GM21576 (cell line): Measurements from ENCODE around the gene UIMC1.
"Not testable (repeated sequence)": the region's sequence is repeated elsewhere in the genome, so short reads cannot be mapped to it uniquely, and the experiment has no call there.

Experiments used
- ATAC-seq: cut with Tn5 transposase; IDR thresholded peaks from one replicate; pipeline ENCODE4 v1.9.1; 2021; ENCODE audit warnings: mild to moderate bottlenecking, moderate library complexity; ENCODE audit not compliant: unreplicated experiment

Gene UIMC1

DNA sequence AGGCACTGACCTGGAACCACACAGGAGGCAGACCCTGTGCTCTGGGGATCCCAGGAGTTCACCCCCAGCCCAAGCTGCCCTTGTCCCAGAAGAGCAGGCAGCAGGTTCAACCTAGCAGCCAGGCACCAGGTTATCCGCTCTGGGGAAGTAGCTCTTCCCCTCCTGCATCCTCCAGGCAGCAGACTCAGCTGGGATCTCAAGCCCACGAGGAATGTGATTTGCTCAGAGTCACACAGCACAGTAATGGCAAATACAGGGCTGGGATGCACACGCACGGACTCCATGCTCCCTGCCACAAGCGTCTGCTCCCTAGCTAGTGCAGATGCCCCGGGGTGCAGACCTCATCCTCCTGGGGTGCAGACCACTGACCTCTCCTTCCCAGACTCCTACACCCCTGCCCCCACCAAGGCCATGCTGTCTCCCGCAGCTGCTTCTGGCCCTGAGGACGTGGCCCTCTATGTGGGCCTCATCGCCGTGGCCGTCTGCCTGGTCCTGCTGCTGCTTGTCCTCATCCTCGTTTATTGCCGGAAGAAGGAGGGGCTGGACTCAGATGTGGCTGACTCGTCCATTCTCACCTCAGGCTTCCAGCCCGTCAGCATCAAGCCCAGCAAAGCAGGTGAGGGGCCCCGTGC, 132.9 kb downstream of the UIMC1 start:
- no peak for ATAC-seq

DNA sequence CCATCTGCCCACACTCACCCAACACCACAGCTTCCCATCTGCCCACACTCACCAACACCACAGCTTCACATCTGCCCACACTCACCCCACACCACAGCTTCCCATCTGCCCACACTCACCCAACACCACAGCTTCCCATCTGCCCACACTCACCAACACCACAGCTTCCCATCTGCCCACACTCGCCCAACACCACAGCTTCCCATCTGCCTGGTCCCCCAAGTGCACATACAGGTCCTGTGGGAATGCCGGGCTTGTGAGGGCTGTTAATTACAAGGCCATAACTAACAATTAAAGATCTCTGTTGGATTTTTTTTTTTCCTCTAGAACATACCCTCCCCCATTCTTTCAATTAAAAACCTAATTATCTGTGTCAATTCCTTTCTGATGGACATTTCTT, 133.6 kb downstream of the UIMC1 start:
- ATAC-seq, result not testable (repeated sequence)

- not testable (repeated sequence) for ATAC-seq
Observed at GRCh38 chr5:176872586-176872985, 134.0 kb downstream of the UIMC1 start.

DNA sequence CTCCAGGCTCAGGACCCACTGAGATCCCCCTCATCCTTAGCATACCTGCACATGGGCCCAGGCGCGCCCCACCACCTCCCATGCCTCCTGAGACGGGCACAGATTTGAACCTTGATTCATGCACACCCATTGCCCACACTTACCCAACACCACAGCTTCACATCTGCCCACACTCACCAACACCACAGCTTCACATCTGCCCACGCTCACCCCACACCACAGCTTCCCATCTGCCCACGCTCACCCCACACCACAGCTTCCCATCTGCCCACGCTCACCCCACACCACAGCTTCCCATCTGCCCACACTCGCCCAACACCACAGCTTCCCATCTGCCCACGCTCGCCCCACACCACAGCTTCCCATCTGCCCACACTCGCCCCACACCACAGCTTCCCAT, 135.9 kb downstream of the UIMC1 start:
- ATAC-seq, result not testable (repeated sequence)

DNA sequence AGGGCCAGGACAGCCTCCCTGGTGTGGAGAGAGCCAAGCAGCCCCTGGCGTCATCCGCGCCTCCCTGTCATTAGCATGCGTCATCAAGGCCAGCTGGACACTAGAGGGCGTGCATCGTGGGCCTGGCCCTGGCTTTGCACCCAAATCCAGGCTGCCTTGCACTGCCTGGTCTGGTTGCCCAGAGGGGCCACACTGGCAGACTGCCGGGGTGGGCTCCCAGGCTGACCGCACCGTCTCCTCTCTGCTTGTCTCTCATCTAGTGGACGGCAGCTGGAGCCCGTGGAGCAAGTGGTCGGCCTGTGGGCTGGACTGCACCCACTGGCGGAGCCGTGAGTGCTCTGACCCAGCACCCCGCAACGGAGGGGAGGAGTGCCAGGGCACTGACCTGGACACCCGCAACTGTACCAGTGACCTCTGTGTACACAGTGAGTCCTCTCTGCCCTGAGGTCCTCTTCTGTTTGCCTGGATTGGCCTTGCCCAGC, 136.4 kb downstream of the UIMC1 start:
- ATAC-seq, result no peak

DNA sequence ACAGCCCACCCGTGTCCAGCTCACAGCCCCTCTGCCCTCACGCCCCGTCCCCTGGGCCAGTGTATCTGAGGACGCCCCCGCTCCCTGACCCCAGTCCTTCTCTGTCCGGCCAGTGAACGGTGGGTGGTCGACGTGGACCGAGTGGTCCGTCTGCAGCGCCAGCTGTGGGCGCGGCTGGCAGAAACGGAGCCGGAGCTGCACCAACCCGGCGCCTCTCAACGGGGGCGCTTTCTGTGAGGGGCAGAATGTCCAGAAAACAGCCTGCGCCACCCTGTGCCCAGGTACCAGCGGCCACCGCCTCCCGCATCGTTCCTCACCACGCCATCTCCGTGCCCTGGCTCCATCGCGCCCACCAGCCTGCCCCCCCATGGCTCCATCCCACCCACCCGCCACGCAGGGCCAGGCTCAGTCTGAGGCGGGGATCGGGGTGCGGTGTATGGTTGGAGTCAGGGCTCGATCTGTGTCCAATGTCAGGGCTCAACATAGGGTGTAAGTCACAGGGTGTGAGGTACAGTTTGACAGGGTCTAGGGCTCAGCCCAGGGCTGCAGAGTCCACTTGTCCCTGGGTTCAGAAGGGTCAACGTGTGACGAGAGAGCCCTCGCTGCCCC, 137.0 kb downstream of the UIMC1 start:
- ATAC-seq, result no peak

GRCh38 chr5:176868731-176869130, 137.8 kb downstream of the UIMC1 start:
- ATAC-seq, result no peak

DNA sequence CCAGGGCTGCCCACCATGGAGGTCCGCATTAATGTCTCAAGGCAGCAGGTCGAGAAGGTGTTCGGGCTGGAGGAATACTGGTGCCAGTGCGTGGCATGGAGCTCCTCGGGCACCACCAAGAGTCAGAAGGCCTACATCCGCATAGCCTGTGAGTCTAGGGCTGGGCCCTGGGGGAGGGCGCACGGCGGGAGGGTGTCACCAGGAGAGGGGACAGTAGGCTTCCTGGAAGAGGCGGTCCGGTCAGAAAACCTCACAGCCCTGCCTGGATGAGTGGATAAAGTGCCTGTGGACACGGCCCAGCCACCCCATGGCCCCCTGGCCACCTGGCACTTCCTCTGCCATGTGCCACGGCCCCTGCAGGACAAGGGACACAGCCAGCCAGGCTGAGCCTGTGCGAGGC, 138.5 kb downstream of the UIMC1 start:
- ATAC-seq, result no peak

- ATAC-seq, result no peak
Observed at GRCh38 chr5:176866707-176867310, 139.8 kb downstream of the UIMC1 start.

DNA sequence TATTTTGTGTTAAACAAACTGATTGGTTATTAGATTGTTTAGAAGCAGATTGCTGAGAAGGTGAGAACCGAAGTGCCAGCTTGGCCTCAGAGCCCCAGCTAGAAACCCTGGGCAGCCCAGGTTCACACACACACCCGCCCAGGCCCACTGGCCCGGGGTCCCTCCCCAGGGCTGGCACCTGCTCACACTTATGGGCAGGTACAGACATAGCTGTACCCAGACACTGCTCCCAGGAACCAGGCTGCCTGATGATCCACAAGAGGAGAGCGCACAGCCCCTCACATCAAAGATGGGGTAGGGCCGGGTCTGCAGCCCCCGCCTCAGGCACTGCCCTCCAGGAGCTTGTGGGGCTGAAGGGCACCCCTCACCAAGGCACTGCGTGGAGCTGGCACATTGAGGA, 140.6 kb downstream of the UIMC1 start:
- ATAC-seq, result no peak

DNA sequence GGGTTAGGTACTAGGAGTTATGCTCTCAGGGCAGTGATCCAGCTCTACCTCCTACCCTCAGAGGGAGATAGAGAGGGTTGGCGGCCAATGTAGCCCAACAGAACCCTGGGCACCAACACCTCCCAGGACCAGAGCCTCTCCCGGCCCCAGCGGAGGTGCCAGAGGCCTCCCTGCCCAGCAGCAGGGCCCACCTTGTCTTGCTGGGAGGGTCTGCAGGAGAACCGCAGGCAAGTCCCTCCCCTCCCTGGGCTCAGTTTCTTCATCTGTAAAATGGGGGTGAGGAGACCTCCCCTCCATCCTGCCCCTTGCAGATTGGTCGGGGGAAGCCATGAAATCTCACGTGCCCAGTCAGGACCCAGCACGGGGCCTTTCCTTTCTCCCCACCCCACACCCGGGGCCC, 141.8 kb downstream of the UIMC1 start:
- no peak for ATAC-seq

- no peak for ATAC-seq
Observed at GRCh38 chr5:176863765-176864098, 142.8 kb downstream of the UIMC1 start.

DNA sequence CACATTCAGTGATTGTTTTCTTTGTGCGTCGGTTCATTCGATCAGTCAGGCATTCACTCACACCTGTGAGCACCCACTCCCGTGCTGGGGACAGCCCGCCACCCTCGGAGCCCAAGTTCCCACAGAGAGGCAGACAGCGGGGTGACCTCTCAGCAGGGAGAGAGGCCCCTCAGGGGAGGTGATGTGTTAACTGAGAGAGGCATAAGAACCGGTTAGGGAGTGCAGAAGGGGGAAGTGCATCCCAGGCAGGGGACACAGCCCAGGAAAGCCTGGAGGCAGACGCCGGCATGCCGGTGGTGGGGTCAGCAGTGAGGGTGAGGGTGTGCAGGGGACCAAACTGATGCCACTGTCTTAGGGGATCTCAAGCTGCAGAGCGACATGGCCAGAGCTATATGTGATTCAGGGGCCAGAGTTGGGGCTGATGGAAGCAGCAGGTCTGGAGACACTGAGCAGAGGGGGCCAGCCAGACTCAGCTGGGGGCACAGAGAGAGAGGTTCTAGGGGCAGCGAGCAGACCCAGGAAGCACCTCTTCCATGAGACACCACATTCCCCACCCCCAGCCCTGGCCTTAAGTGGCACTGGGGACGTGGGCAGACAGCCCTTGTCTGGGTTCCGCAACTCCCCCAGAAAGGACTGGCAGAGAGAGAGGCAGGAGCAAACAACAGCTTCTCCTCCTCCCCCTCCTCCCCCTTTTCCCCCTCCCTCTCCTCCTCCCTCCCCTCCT, 143.4 kb downstream of the UIMC1 start:
- ATAC-seq, result no peak

GRCh38 chr5:176862330-176862995, 144.1 kb downstream of the UIMC1 start:
- no peak for ATAC-seq

GRCh38 chr5:176861276-176861675, 145.3 kb downstream of the UIMC1 start:
- no peak for ATAC-seq

DNA sequence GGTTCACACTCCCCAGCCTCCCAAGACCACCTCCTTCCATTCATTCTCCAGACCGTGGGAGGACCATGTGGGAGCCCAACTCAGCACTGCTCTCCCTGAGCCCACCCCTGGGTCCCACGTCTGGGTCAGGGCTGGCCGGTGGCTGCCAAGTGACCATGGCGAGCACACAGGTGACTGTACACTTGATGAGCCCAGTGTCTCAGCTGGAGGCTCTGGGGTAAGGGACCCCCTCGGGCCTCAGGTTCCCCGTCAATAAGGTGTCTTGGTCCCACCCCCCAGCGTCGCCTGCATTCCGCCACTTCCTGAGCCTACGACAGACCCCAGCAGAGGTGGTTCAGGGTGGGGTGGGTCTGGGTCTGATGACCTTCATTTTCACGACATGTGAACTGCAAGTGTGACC, 146.2 kb downstream of the UIMC1 start:
- no peak for ATAC-seq

DNA sequence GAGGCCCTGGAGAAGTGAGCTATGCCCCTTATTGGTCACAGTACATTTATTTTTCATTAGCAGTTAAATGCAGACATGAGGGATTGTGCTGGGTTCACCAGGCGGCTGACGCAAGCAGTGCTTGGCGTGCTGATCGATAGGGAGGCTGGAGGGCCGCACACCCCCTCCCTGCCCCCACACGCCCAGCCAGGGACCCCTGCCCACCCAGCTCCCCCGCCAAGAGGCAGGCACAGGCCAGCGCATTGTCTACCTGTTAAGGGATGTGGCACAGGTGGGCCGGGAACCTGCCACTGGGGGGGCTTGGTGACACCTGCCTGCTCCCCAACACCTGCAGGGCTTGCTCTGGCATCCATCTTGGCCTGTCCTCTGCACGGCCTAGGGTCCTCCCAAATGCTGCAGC, 146.7 kb downstream of the UIMC1 start:
- ATAC-seq, result no peak

DNA sequence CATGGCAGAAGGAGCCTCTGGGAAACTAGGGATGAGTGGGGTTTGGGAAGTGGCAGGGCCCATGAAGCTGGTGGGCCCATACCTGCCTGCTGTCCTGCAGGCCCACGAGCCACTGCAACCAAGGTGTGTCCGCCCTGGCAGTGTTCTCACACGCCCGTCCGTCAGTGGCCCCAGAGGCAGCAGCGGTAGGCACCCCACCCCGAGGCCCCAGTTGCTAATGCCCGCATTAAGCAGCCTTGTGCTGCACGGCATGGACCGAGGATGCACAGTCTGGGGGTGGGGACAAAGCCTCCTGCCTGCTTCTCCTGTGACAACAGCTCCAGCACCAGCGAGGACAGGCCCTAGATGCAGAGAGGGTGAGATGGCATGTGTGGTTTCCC, 148.7 kb downstream of the UIMC1 start:
- ATAC-seq, result no peak

DNA sequence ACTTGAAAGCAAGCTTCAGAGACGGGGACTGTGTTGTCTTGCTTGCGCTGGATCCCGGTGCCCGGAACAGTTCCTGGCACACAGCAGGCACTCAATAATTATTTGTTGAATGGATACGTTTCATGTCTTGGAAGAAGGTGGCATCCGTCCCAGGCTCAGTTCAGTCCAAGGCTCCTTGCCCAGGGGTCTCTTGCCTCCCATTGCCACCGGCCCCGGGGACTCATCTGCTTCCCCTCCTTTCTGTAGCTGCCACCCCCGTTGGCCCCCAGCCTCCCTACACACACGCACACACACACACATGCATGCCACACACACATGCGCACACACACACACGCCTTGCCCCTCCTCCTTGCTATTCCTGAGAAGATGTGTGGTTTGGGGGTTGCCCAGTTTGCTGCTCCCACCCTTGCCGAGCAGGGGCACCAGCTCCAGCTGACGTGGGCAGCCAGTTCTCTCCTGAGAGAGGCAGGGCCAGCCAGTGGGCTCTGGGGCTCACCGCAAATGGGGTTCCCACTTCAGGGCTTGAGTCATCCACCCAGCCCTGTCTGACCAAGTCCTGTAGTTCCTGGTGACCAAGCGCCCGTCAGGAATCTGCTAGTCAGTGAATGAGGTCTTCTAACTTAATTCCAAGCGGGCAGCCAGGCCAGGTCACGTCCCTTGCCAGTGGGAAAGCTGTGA, 149.2 kb downstream of the UIMC1 start:
- ATAC-seq, result no peak

DNA sequence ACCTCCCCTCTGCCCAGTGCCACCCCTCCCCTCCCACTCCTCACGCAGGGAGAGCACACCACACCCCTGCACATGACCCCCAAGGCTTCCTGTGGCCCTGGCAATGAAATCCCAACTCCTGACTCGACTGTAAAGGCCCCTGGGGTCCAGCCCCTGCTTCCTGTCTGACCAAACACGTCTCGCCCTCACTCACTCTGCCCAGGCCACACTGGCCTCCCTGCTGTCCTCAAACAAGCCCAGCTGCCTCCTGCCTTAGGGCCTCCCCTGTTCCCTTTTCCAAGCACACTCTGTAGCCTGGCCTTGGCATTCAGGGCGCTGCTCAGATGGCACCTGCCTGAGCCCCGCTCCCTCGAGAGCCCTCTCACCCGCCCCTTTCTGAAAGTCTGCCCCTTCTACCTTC, 149.8 kb downstream of the UIMC1 start:
- no peak for ATAC-seq

- no peak for ATAC-seq
Observed at GRCh38 chr5:176855598-176855997, 151.0 kb downstream of the UIMC1 start.
